Measurements from ENCODE around the gene GBP1.
"Not testable (repeated sequence)": the region's sequence is repeated elsewhere in the genome, so short reads cannot be mapped to it uniquely, and the experiment has no call there.

The GBP1 gene, protein sequence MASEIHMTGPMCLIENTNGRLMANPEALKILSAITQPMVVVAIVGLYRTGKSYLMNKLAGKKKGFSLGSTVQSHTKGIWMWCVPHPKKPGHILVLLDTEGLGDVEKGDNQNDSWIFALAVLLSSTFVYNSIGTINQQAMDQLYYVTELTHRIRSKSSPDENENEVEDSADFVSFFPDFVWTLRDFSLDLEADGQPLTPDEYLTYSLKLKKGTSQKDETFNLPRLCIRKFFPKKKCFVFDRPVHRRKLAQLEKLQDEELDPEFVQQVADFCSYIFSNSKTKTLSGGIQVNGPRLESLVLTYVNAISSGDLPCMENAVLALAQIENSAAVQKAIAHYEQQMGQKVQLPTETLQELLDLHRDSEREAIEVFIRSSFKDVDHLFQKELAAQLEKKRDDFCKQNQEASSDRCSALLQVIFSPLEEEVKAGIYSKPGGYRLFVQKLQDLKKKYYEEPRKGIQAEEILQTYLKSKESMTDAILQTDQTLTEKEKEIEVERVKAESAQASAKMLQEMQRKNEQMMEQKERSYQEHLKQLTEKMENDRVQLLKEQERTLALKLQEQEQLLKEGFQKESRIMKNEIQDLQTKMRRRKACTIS

GRCh38 chr1:89065079-89065868, at the start of gene GBP1:
Gene GBP1 (minus strand): TSS chr1:89065208. CDS start chr1:89063234, 1,974 bp downstream.
- no peak for DNase-seq
- ATAC-seq = peak; percentile 64

GRCh38 chr1:89114662-89115061, 49.7 kb upstream of the GBP1 start:
- ATAC-seq (no peak), DNase-seq (no peak)

- ATAC-seq (no peak), DNase-seq (no peak)
Measured at GRCh38 chr1:89112871-89113613, 48.0 kb upstream of the GBP1 start.

- DNase-seq (no peak), ATAC-seq (no peak)
Measured at GRCh38 chr1:89104687-89105086, 39.7 kb upstream of the GBP1 start.

GRCh38 chr1:89104147-89104546, 39.1 kb upstream of the GBP1 start:
- no peak for DNase-seq

GRCh38 chr1:89102021-89102420, 37.0 kb upstream of the GBP1 start:
- ATAC-seq = no peak
- DNase-seq = no peak

More at GRCh38 chr1:89104147-89104546, 39.1 kb upstream of the GBP1 start:
- ATAC-seq = no peak

- ATAC-seq = no peak
- DNase-seq = no peak
Measured at GRCh38 chr1:89100412-89100811, 35.4 kb upstream of the GBP1 start.

- DNase-seq (no peak), ATAC-seq (no peak)
Measured at GRCh38 chr1:89098857-89099256, 33.8 kb upstream of the GBP1 start.

DNA sequence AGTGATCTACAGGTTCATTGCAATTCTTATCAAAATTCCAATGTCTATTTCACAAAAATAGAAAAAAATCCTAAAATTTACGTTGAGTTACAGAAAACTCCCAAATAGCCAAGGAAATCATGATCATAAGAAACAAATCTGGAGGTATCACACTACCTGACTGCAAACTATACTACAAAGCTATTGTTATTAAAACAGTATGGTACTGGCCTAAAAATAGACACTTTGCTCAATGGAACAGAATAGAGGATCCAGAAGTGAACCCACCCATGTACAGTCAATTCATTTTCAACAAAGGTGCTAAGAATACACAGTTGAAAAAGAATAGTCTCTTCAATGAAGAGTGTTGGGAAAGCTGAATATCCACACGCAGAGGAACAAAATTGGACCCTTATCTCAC, 30.7 kb upstream of the GBP1 start:
- DNase-seq = no peak
- ATAC-seq = no peak

DNA sequence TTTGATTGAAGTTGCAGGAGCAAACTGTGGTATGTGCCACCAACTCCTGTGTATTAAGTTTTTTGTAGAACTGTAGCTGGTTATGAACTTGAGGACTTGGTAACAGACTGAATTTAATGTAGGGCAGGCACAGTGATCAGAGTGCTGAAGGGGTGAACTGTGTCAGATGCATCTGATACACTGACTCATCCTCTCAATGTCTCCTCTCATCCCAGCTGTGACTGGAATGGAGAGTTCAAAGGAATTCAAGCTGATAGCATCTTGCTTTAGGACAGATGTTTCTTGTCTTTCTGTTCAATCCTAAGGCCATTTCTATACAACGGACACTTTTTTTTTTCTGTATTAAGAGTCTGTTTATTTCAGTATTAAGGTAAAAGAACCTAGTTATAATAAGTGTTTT, 25.0 kb upstream of the GBP1 start:
- no peak for DNase-seq
- no peak for ATAC-seq

- DNase-seq (no peak), ATAC-seq (no peak)
Measured at GRCh38 chr1:89088572-89088971, 23.6 kb upstream of the GBP1 start.

- DNase-seq = no peak
- no peak for ATAC-seq
Measured at GRCh38 chr1:89087241-89087640, 22.2 kb upstream of the GBP1 start.

DNA sequence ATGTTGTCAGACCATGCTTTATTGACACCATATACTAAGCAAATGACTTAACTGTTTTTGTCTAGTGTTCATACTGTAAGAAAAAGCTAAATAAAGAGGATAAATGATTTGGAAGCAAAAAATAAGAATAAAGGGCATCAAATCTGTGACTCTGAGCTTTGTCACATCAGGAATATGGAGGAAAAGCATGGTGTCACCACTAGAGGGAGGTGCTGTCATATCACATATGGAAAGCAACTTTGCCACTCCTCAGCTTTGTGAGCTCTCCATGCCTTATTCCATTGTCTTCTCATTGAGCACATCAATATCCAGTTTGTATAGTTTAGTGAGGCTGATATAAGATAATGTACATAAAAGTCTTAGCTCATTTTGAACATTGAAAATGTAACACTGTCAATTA, 20.8 kb upstream of the GBP1 start:
- ATAC-seq (peak; percentile 40), DNase-seq (peak; percentile 48)

GRCh38 chr1:89081005-89081404, 16.0 kb upstream of the GBP1 start:
- ATAC-seq (no peak), DNase-seq (no peak)

DNA sequence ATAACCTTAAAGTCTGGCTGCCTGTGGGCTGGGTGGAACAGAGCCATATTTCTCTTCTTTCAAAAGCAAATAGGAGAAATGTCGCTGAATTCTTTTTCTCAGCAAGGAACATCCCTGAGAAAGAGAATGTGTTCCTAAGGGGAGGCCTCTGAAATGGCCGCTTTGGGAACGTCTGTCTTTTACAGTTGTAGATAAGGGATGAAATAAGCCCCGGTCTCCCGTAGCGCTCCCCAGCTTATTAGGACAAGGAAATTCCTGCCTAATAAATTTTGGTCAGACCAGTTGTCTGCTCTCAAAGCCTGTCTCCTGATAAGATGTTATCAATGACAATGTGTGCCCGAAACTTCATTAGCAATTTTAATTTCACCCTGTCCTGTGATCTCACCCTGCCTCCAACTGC, 15.1 kb upstream of the GBP1 start:
- not testable (repeated sequence) for ATAC-seq

DNA sequence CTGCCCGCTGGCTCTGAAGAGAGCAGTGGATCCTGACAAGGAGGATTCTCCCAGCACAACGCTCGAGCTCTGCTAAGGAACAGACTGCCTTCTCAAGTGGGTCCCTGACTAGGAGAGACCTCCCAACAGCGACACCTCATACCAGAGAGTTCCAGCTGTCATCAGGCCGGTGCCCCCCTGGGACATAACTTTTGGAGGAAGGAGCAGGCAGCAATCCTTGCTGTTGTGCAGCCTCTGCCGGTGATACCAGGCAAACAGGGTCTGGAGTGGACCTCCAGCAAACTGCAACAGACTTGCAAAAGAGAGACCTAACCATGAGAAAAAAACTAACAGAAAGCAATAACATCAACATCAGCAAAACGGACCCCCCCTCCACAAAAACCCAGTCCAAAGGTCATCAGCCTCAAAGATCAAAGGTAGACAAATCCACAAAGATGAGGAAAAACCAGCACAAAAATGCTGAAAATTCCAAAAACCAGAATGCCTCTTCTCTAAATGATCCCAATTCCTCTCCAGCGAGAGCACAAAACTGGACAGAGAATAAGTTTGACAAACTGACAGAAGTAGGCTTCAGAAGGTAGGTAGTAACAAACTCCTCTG, 7.6 kb upstream of the GBP1 start:
- not testable (repeated sequence) for ATAC-seq

More for the DNA sequence above, 15.1 kb upstream of the GBP1 start:
- DNase-seq = not testable (repeated sequence)

DNA sequence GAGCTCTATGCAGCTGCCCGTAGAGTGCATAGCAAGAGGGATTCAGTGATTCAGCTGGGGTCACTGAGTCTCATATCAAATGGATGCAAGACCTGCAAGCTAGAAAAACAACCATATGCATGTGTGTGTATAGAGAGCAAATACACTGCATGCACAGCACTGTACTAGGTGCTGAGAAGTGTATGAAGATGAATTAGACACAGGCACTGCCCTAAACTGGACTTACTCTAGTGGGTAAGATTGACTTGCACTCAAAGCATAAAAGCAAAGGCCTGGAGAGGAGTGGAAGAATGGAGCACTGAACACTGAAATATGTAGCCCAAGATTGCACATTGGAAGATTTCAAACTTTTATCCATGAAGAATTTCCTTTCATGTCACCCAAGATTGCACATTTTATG, 5.5 kb upstream of the GBP1 start:
- ATAC-seq = no peak
- DNase-seq = no peak

More for the DNA sequence above, 7.6 kb upstream of the GBP1 start:
- DNase-seq = not testable (repeated sequence)

DNA sequence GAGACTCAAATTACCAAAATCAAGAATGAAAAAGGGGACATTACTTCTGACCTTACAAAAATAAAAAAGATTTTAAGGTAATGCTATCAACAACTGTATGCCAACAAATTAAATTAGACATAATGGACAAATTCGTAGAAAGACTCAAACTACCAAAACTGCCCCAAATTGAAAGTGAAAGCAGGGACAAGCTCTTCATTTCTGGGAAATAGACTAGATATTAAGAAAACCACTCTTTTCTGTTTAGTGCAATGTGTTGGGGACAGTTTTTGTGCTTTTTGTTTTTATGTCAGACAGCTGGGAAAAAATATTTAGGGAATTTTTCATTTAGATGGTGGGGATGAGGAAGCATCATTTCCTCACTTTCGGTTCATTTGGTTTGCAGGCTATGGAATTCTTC, 4.9 kb upstream of the GBP1 start:
- DNase-seq (no peak), ATAC-seq (no peak)

DNA sequence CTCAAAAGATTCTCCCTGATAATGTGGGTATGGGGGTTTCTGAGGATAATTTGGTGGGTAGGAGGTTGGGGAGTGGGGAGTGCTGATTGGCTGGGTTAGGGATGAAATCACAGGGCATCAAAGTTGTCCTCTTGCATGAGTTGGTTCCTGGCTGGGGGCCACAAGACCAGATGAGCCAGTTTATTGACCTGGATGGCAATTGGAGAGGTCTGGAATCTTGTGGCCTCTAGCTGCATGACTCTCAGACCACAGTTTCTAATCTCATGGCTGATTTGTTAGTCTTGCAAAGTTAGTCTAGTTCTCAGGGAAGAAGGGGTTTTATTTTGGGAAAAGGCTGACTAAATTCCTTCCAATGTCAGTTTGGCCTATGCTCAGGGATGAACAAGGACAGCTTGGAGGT, 3.3 kb upstream of the GBP1 start:
- ATAC-seq (no peak), DNase-seq (no peak)

DNA sequence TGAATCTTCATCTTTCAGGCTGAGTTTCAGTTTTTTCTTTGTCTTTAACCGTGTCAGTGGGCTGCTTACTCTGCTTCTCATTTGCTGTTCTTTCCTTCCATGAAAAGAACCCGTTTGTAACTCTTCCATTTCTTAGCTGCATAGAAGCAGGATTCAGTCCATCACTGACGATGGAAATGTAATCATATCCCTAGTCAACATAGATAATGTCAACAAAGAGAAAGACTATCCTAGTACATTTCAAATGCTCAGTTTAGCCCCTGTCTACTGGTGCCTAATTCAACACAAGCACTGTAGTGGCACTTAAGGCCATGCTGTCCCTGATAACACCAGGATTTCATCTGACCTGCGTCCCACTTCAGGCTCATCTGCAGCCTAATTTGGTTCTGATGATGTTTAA, 376 bp downstream of the GBP1 start:
- DNase-seq = no peak
- ATAC-seq = no peak

GRCh38 chr1:89063094-89063493, 1.9 kb downstream of the GBP1 start:
- ATAC-seq = no peak
- no peak for DNase-seq

DNA sequence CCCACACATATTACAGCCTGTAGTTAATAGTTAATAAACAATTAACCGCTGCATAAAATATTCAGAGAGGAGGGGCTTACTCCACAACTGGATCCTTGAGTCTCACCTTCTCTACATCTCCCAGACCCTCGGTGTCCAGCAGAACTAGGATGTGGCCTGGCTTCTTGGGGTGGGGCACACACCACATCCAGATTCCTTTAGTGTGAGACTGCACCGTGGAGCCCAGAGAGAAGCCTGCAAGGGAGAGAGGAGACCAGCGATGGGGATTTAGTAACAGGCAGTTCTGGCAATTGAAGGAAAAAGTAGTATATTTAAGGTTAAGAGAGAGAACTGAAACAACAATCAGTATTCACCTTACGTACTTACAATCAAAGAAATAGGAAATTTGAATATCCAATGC, 4.9 kb downstream of the GBP1 start:
- DNase-seq (no peak), ATAC-seq (no peak)

Measured in stimulated activated naive CD8-positive, alpha-beta T cell treated with anti-CD3 and anti-CD28 coated beads, Interleukin-15, Interleukin-2, amounts not matched to agents 100 U/mL and 50 U/mL, for 24 hours (primary cell).